Astrocyte of the spinal cord (primary cell): ENCODE data around the gene PROK2.

ENCODE experiments used
- DNase-seq: peaks from one replicate; pipeline ENCODE4 v3.0.0; 2011; ENCODE audit warnings: low read depth, low spot score
- H3K4me3 ChIP-seq: 2 replicates; pipeline ENCODE4 v1.5.1; 2011; ENCODE audit warnings: low read depth, mild to moderate bottlenecking, low read length, moderate library complexity
- in situ Hi-C: cut with HindIII; loops from 2 replicates; pipeline ENCODE4 v1.10.0; 2017; ENCODE audit warnings: low sequenced_read_pairs
- TF ChIP-seq, protein P1 (sequence below): IDR thresholded peaks from 2 replicates; pipeline ENCODE4 v1.5.1; 2012; ENCODE audit warnings: low read depth, mild to moderate bottlenecking, low read length, inconsistent platforms

Gene PROK2

GRCh38 chr3:71784201-71784913, 591 bp downstream of the PROK2 start:
- TF ChIP-seq, protein P1, sequence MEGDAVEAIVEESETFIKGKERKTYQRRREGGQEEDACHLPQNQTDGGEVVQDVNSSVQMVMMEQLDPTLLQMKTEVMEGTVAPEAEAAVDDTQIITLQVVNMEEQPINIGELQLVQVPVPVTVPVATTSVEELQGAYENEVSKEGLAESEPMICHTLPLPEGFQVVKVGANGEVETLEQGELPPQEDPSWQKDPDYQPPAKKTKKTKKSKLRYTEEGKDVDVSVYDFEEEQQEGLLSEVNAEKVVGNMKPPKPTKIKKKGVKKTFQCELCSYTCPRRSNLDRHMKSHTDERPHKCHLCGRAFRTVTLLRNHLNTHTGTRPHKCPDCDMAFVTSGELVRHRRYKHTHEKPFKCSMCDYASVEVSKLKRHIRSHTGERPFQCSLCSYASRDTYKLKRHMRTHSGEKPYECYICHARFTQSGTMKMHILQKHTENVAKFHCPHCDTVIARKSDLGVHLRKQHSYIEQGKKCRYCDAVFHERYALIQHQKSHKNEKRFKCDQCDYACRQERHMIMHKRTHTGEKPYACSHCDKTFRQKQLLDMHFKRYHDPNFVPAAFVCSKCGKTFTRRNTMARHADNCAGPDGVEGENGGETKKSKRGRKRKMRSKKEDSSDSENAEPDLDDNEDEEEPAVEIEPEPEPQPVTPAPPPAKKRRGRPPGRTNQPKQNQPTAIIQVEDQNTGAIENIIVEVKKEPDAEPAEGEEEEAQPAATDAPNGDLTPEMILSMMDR = no peak
- no peak overlapping the region for H3K4me3 ChIP-seq
- in situ Hi-C loops = no loop called here
- no peak for DNase-seq

GRCh38 chr3:71783152-71783551, 1.8 kb downstream of the PROK2 start:
- DNase-seq = no peak
- no peak overlapping the region for H3K4me3 ChIP-seq
- TF ChIP-seq, protein P1 = no peak
- in situ Hi-C loops = no loop called here

- H3K4me3 ChIP-seq = no peak overlapping the region
- DNase-seq = no peak
Observed at GRCh38 chr3:71780430-71780829, 4.5 kb downstream of the PROK2 start.

DNA sequence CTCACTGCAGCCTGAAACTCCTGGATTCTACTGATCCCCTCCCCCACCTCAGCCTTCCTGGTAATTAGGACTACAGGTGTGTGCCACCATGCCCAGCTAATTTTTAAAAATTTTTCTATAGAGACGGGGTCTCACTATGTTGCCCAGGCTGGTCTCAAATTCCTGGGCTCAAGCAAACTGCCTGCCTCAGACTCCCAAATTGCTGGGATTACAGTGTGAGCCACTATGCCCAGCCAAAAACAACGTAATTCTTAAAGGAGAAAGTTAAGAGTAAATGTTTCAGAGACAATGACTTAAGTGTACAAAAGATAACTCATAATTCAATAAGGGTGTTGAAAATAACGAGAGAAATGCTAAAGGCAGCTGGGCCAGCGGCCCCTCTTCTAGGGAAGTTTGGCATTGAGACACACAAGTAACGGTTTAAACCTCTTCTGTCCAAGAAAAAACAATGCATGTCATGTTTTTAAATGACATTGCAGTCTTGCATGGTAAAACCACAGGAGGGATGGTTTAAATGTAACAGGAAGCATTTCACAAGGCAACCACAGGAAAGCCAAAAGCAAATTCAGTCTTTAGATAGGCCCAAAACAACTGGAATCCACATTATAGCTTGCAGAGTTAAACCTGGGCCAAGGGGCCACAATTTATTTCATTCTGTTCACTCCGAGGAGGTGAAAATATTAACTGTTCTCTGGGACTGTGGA, 5.1 kb downstream of the PROK2 start:
- H3K4me3 ChIP-seq = no peak overlapping the region
- no peak for DNase-seq
- in situ Hi-C loops = no loop called here
- TF ChIP-seq, protein P1 = no peak

More at GRCh38 chr3:71780430-71780829, 4.5 kb downstream of the PROK2 start:
- TF ChIP-seq, protein P1 = no peak
- in situ Hi-C loops = no loop called here

DNA sequence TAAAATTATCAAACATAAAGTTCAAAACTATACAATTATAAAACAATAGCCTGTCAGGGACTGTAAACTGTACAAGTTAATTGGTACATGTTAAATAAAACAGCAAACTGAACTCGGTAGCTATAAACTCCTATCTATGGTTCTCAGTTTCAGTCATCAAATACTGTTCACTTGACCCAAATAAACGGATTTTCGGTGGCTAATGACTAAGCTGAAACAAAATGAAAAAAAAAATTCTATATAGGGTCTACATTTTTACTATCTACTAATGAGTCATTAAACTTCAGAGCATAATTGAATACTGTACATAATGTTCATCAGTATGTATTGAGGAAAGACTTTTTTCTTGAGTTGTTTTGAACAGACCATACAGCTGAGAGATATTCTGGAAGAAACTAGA, 6.6 kb downstream of the PROK2 start:
- TF ChIP-seq, protein P1 = no peak
- DNase-seq = no peak
- in situ Hi-C loops = no loop called here
- no peak overlapping the region for H3K4me3 ChIP-seq

DNA sequence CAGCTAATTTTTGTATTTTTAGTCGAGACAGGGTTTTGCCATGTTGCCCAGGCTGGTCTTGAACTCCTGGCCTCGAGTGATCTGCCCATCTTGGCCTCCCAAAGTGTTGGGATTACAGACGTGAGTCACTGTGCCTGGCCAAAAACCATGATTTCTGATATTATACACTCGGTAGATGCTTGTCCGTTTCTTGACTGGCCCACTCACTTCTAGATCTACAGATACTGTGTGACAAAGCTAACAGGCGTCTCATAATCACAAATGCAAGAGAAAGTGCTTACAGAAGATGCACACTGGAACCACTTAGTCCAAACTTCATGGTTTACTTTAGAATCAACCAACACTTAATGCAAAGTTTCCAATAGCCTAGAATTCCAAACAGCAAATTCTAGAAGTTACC, 8.4 kb downstream of the PROK2 start:
- no peak overlapping the region for H3K4me3 ChIP-seq
- TF ChIP-seq, protein P1 = no peak
- in situ Hi-C loops = no loop called here
- no peak for DNase-seq
